Mononuclear cell (primary cell): ENCODE results near the gene CECR2. TPM values are rescaled to one million over a fixed set of nuclear protein-coding genes. Genes with fewer than 3 reads are reported as not detected.
"Not testable (repeated sequence)": the region's sequence is repeated elsewhere in the genome, so short reads cannot be mapped to it uniquely, and the experiment has no call there.

Experiments used
- H3K27me3 ChIP-seq: 2 replicates; pipeline ENCODE4 v1.6.0; 2011; ENCODE audit warnings: low read length, control low read depth; ENCODE audit not compliant: insufficient read depth
- H3K4me1 ChIP-seq: 2 replicates; pipeline ENCODE4 v1.5.1; 2011; ENCODE audit warnings: mild to moderate bottlenecking, low read length, control low read depth; ENCODE audit not compliant: insufficient read depth
- H3K4me3 ChIP-seq: 2 replicates; pipeline ENCODE4 v1.5.1; 2011; ENCODE audit warnings: mild to moderate bottlenecking, low read length, moderate library complexity
- H3K9me3 ChIP-seq: 2 replicates; pipeline ENCODE4 v1.5.1; 2011; ENCODE audit warnings: low read depth, mild to moderate bottlenecking, control low read depth, low read length
- total RNA-seq: library from RNA; depleted of rRNA; stranded (reverse); fragments of >200 nt; gene quantifications from one replicate; pipeline ENCODE4 v1.2.3, GENCODE V29; 2012

The CECR2 gene
- total RNA-seq, 1 donor, result 0.10 TPM

- not testable (repeated sequence) for H3K4me1 ChIP-seq, H3K27me3 ChIP-seq, H3K9me3 ChIP-seq, H3K4me3 ChIP-seq
Measured at GRCh38 chr22:17566016-17566687, 196.9 kb downstream of the CECR2 start.

- Histone ChIP-seq H3K4me1 (no peaks in the 10 kb centered on the region), H3K4me3 (no peak overlapping the region), H3K27me3 (no peaks in the 10 kb centered on the region), H3K9me3 (no peaks in the 10 kb centered on the region)
Measured at GRCh38 chr22:17566776-17567175, 197.5 kb downstream of the CECR2 start.

- no peaks in the 10 kb centered on the region for H3K27me3 ChIP-seq
- no peaks in the 10 kb centered on the region for H3K4me1 ChIP-seq
- no peaks in the 10 kb centered on the region for H3K9me3 ChIP-seq
- H3K4me3 ChIP-seq, result no peak overlapping the region
Measured at GRCh38 chr22:17569971-17570511, 200.8 kb downstream of the CECR2 start.

GRCh38 chr22:17570851-17571631, 201.8 kb downstream of the CECR2 start:
- Histone ChIP-seq H3K4me3 (no peak overlapping the region), H3K4me1 (no peaks in the 10 kb centered on the region), H3K9me3 (no peaks in the 10 kb centered on the region), H3K27me3 (no peaks in the 10 kb centered on the region)

GRCh38 chr22:17575151-17575550, 205.9 kb downstream of the CECR2 start:
- H3K9me3 ChIP-seq, result no peaks in the 10 kb centered on the region
- no peaks in the 10 kb centered on the region for H3K4me1 ChIP-seq
- no peak overlapping the region for H3K4me3 ChIP-seq
- H3K27me3 ChIP-seq, result no peaks in the 10 kb centered on the region

GRCh38 chr22:17575681-17576080, 206.4 kb downstream of the CECR2 start:
- Histone ChIP-seq H3K27me3 (no peaks in the 10 kb centered on the region), H3K9me3 (no peaks in the 10 kb centered on the region), H3K4me1 (no peaks in the 10 kb centered on the region), H3K4me3 (no peak overlapping the region)

GRCh38 chr22:17576470-17576869, 207.2 kb downstream of the CECR2 start:
- Histone ChIP-seq H3K4me3 (no peak overlapping the region), H3K4me1 (no peaks in the 10 kb centered on the region), H3K27me3 (no peaks in the 10 kb centered on the region), H3K9me3 (no peaks in the 10 kb centered on the region)

GRCh38 chr22:17578136-17578754, 209.0 kb downstream of the CECR2 start:
- Histone ChIP-seq H3K27me3 (no peaks in the 10 kb centered on the region), H3K4me3 (no peak overlapping the region), H3K4me1 (no peaks in the 10 kb centered on the region), H3K9me3 (no peaks in the 10 kb centered on the region)

- Histone ChIP-seq H3K27me3 (no peaks in the 10 kb centered on the region), H3K4me3 (no peak overlapping the region), H3K4me1 (no peaks in the 10 kb centered on the region), H3K9me3 (no peaks in the 10 kb centered on the region)
Measured at GRCh38 chr22:17579535-17579981, 210.3 kb downstream of the CECR2 start.

GRCh38 chr22:17580441-17581031, 211.3 kb downstream of the CECR2 start:
- Histone ChIP-seq H3K4me1 (no peaks in the 10 kb centered on the region), H3K4me3 (no peak overlapping the region), H3K27me3 (no peaks in the 10 kb centered on the region), H3K9me3 (no peaks in the 10 kb centered on the region)

GRCh38 chr22:17581056-17581455, 211.8 kb downstream of the CECR2 start:
- Histone ChIP-seq H3K4me3 (no peak overlapping the region), H3K4me1 (no peaks in the 10 kb centered on the region), H3K9me3 (no peaks in the 10 kb centered on the region), H3K27me3 (no peaks in the 10 kb centered on the region)

GRCh38 chr22:17581631-17582030, 212.4 kb downstream of the CECR2 start:
- no peak overlapping the region for H3K4me3 ChIP-seq
- no peaks in the 10 kb centered on the region for H3K9me3 ChIP-seq
- H3K27me3 ChIP-seq, result no peaks in the 10 kb centered on the region
- H3K4me1 ChIP-seq, result no peaks in the 10 kb centered on the region

- Histone ChIP-seq H3K4me1 (no peaks in the 10 kb centered on the region), H3K27me3 (no peaks in the 10 kb centered on the region), H3K4me3 (no peak overlapping the region), H3K9me3 (no peaks in the 10 kb centered on the region)
Measured at GRCh38 chr22:17583151-17583550, 213.9 kb downstream of the CECR2 start.

- H3K9me3 ChIP-seq, result no peaks in the 10 kb centered on the region
- no peaks in the 10 kb centered on the region for H3K4me1 ChIP-seq
- H3K27me3 ChIP-seq, result no peaks in the 10 kb centered on the region
- no peak overlapping the region for H3K4me3 ChIP-seq
Measured at GRCh38 chr22:17586831-17587440, 217.7 kb downstream of the CECR2 start.

GRCh38 chr22:17587629-17588028, 218.4 kb downstream of the CECR2 start:
- H3K4me1 ChIP-seq, result no peaks in the 10 kb centered on the region
- no peak overlapping the region for H3K4me3 ChIP-seq
- no peaks in the 10 kb centered on the region for H3K9me3 ChIP-seq
- no peaks in the 10 kb centered on the region for H3K27me3 ChIP-seq
